Bronchial epithelial cell (primary cell): ENCODE results near the gene SH3RF2. TPM values are rescaled to one million over a fixed set of nuclear protein-coding genes. Genes with fewer than 3 reads are reported as not detected.

Source experiments
- DNase-seq: peaks from one replicate; pipeline ENCODE4 v3.0.0-alpha.2; 2010; ENCODE audit warnings: low read depth
- FAIRE-seq: peaks from 2 replicates; lab custom pipeline; 2011; peaks lifted over from hg19 to GRCh38; lab: Jason Lieb, UNC
- H3K27me3 ChIP-seq: 2 replicates; pipeline ENCODE4 v1.5.1; 2011; ENCODE audit warnings: low read length; ENCODE audit not compliant: control insufficient read depth, insufficient read depth
- H3K36me3 ChIP-seq: 2 replicates; pipeline ENCODE4 v1.5.1; 2011; ENCODE audit warnings: low read length; ENCODE audit not compliant: control insufficient read depth, insufficient read depth
- H3K4me3 ChIP-seq: 2 replicates; pipeline ENCODE4 v1.5.1; 2011; ENCODE audit warnings: mild to moderate bottlenecking, low read depth, low read length, control low read depth
- total RNA-seq: library from RNA; depleted of rRNA; stranded (reverse); fragments of >200 nt; gene quantifications from 2 replicates; pipeline ENCODE4 v1.2.1, GENCODE V29; 2014
- TF ChIP-seq, protein P1 (sequence below): IDR thresholded peaks from 2 replicates; pipeline ENCODE4 v1.5.1; 2011; ENCODE audit warnings: mild to moderate bottlenecking, moderate library complexity, low read length, control low read depth, inconsistent platforms; ENCODE audit not compliant: insufficient read depth, severe bottlenecking

The SH3RF2 gene
- total RNA-seq, 1 donor from 2014 or later: 3.7 TPM

DNA sequence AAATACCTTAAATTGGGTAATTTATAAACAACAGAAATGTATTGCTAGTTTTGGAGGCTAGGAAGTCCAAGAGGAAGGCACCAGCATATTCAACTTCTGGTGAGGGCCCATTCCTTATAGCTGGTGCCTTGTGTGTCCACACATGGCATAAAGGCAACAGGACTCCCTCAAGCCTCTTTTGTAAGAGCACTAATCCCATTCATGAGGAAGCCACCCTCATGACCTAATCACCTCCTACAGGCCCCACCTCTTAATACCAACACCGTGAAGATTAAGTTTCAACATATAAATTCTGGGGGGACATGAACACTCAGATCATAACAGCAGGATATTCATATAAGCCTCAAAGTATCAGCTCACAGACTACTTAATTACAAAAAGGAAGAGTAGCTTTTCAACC is 173.0 kb downstream of the SH3RF2 start:
- DNase-seq (no peak), FAIRE-seq (no peak)
- TF ChIP-seq, protein P1, sequence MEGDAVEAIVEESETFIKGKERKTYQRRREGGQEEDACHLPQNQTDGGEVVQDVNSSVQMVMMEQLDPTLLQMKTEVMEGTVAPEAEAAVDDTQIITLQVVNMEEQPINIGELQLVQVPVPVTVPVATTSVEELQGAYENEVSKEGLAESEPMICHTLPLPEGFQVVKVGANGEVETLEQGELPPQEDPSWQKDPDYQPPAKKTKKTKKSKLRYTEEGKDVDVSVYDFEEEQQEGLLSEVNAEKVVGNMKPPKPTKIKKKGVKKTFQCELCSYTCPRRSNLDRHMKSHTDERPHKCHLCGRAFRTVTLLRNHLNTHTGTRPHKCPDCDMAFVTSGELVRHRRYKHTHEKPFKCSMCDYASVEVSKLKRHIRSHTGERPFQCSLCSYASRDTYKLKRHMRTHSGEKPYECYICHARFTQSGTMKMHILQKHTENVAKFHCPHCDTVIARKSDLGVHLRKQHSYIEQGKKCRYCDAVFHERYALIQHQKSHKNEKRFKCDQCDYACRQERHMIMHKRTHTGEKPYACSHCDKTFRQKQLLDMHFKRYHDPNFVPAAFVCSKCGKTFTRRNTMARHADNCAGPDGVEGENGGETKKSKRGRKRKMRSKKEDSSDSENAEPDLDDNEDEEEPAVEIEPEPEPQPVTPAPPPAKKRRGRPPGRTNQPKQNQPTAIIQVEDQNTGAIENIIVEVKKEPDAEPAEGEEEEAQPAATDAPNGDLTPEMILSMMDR: no peak
- H3K4me3 ChIP-seq: no peak overlapping the region
- no peaks in the 10 kb centered on the region for H3K27me3 ChIP-seq
- H3K36me3 ChIP-seq: peaks cover 3% of the 10 kb centered on the region

DNA sequence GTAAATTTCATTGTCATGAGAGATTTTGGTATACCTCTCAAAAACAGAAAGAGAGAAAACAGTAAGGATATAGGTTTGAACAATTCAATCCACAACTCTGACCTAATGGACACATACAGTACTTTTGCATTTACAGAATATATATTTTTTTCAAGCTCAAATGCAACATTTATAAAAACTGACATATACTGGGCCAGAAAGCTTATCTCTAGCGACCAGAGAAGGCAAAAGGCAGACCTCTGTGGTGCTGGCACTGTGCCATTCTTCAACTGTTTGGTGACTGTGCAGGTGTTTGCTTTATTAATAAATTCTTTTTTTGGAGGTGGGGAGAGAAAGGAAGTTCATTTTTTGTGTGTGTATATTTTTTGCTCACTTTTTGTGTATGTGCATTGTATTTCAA is 175.0 kb downstream of the SH3RF2 start:
- FAIRE-seq (no peak), DNase-seq (no peak)
- peaks cover 3% of the 10 kb centered on the region for H3K36me3 ChIP-seq
- TF ChIP-seq, protein P1: no peak
- H3K4me3 ChIP-seq: no peak overlapping the region
- no peaks in the 10 kb centered on the region for H3K27me3 ChIP-seq

DNA sequence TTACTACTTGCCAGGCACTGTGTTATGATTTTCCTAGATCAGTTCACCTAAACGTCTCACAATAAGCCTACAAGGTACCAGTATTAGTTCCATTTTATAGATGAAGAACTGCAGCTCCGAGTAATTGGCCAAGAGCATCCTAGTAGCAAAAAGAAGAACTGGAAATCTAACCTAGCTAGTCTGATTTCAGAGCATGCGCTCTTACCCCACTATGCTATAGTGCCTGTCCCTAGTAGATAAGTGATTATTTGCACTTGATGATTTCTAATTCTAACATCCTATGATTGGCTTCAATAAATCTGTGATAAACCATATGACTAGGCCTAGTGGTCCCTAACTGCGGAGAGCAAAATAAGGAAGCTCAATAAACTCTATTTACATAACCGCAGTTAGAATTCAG is 176.1 kb downstream of the SH3RF2 start:
- no peaks in the 10 kb centered on the region for H3K27me3 ChIP-seq
- FAIRE-seq (no peak), DNase-seq (no peak)
- H3K36me3 ChIP-seq: peaks cover 4% of the 10 kb centered on the region
- TF ChIP-seq, protein P1: no peak
- no peak overlapping the region for H3K4me3 ChIP-seq

Other genes with a start within 250 kb of the SH3RF2 start
- gene PRELID2, start 101.2 kb upstream of the SH3RF2 start, total RNA-seq: 12.4 and 14.8 TPM in 2 replicates
- gene GRXCR2, start 63.6 kb upstream of the SH3RF2 start, total RNA-seq: not detected in 2 replicates
- gene PLAC8L1, start 169.0 kb downstream of the SH3RF2 start, total RNA-seq: 0.38 and 0.53 TPM in 2 replicates
- gene LARS1, start 246.1 kb downstream of the SH3RF2 start, total RNA-seq: 204 and 309 TPM in 2 replicates